ENCODE measurements around the gene SEMA6A. TPM values are rescaled to one million over a fixed set of nuclear protein-coding genes. Genes with fewer than 3 reads are reported as not detected.
A peak's percentile ranks its signal among the peaks of the same experiment; 100 is the strongest.

SEMA6A gene
- total and polyA plus RNA-seq, 2 of the 13 experiments (the other 11 are each of a cell fraction or from before 2014, with no cell fraction given) = 5.1 to 6.5 TPM

DNA sequence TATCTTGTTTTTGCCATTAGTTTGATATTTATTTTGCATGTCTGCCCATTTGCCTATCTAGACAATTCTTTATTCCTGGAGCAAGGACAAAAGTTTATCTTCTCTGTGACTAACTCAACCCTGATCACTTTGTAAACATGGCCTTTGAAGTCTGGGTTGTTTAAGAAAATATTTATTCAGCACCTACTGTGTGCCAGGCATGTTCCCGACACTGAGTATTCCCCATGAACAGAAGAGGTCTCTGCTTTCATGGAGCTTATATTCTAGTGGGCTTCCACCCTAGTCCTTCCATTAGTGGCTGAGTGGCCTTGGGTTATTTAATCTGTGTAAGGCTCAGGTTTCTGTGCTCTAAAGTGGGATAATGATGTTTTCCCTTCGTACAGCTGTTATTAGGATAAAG is 49.7 kb downstream of the SEMA6A start:
- Histone ChIP-seq H3K36me3 (replicated peaks in 1 of 2; ENCODE audit: control insufficient read depth in 1 of 2, insufficient read depth in 2 of 2, low read length in 2 of 2) (no peaks in the 10 kb centered on the region), H3K79me2 (ENCODE audit: insufficient read depth, low read length) (peaks cover 45% of the 10 kb centered on the region), H3K4me1 (ENCODE audit: insufficient read depth, low read length) (peaks cover 65% of the 10 kb centered on the region), H2AFZ (ENCODE audit: low read length) (no peak overlapping the region), H3K4me2 (ENCODE audit: low read depth, low read length) (no peak overlapping the region), H3K9me3 (ENCODE audit: low read length) (no peaks in the 10 kb centered on the region), H3K27ac (ENCODE audit: extremely low read length, insufficient read depth, low read length) (no peak overlapping the region), H3K27me3 (ENCODE audit: control insufficient read depth in 1 of 2, insufficient read depth in 2 of 2, low read length in 2 of 2) (no peaks in the 10 kb centered on the region), H3K4me3 (replicated peaks in 1 of 3; ENCODE audit: insufficient read depth in 1 of 3, low read depth in 2 of 3, low read length in 3 of 3) (no peak overlapping the region), H4K20me1 (ENCODE audit: insufficient read depth, low read length) (no peaks in the 10 kb centered on the region), H3K9ac (ENCODE audit: insufficient read depth, low read depth, low read length) (no peak overlapping the region)
- BruUV-seq (replicated peaks) = no TSS peak
- ATAC-seq = peak; percentile 55
- intact Hi-C loops (cut with micrococcal nuclease; ENCODE audit: unreplicated experiment) (no loop called here), in situ Hi-C loops (cut with HindIII; ENCODE audit: extremely low pct_ligation_motif_present, low pct_unique_long_range_greater_than_20kb) (no loop called here)
- ChIA-PET CTCF (ENCODE audit: low intra/inter-chr PET ratio, low total read pairs) (no interaction called here), POLR2A (no interaction called here)
- DNase-seq (ENCODE audit: low spot score) = peak; percentile 76
- 44% methylated on average over 2 of the region's 2 CpGs for WGBS (ENCODE audit: low lambda C conversion rate)
- no peak for FAIRE-seq
- TF ChIP-seq, protein P1, sequence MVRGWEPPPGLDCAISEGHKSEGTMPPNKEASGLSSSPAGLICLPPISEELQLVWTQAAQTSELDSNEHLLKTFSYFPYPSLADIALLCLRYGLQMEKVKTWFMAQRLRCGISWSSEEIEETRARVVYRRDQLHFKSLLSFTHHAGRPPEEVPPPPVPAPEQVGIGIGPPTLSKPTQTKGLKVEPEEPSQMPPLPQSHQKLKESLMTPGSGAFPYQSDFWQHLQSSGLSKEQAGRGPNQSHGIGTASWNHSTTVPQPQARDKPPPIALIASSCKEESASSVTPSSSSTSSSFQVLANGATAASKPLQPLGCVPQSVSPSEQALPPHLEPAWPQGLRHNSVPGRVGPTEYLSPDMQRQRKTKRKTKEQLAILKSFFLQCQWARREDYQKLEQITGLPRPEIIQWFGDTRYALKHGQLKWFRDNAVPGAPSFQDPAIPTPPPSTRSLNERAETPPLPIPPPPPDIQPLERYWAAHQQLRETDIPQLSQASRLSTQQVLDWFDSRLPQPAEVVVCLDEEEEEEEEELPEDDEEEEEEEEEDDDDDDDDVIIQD (CRISPR knock-in tag; IDR thresholded peaks at IDR 0.05; ENCODE audit: low read depth) = peak; percentile 97
- TF ChIP-seq, protein P2, sequence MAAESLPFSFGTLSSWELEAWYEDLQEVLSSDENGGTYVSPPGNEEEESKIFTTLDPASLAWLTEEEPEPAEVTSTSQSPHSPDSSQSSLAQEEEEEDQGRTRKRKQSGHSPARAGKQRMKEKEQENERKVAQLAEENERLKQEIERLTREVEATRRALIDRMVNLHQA (CRISPR knock-in tag; IDR thresholded peaks at IDR 0.05) = no peak
- TF ChIP-seq TCF7 (IDR thresholded peaks at IDR 0.05; ENCODE audit: low read depth) (peak; percentile 83), RNF2 (conservative IDR thresholded peaks at IDR 0.05; ENCODE audit: low read depth) (no peak), ZNF878 (CRISPR knock-in tag; IDR thresholded peaks at IDR 0.05) (no peak), BCL6 (CRISPR knock-in tag; IDR thresholded peaks at IDR 0.05) (peak; percentile 90), RCOR2 (CRISPR knock-in tag; IDR thresholded peaks at IDR 0.05) (peak; percentile 97), ZKSCAN1 (IDR thresholded peaks at IDR 0.05; ENCODE audit: low read length) (peak; percentile 100), EP300 (IDR thresholded peaks at IDR 0.05; ENCODE audit: low read depth in 2 of 2, low read length in 2 of 2) (peak in 1 of 2 experiments; percentile 87; a peak in 2 of 4 replicates), EP300 (CRISPR knock-in tag; IDR thresholded peaks at IDR 0.05; ENCODE audit: borderline replicate concordance) (peak; percentile 83; the same call in 1 of the 2 replicates)
- TF ChIP-seq, protein P3, sequence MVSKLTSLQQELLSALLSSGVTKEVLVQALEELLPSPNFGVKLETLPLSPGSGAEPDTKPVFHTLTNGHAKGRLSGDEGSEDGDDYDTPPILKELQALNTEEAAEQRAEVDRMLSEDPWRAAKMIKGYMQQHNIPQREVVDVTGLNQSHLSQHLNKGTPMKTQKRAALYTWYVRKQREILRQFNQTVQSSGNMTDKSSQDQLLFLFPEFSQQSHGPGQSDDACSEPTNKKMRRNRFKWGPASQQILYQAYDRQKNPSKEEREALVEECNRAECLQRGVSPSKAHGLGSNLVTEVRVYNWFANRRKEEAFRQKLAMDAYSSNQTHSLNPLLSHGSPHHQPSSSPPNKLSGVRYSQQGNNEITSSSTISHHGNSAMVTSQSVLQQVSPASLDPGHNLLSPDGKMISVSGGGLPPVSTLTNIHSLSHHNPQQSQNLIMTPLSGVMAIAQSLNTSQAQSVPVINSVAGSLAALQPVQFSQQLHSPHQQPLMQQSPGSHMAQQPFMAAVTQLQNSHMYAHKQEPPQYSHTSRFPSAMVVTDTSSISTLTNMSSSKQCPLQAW (CRISPR knock-in tag; IDR thresholded peaks at IDR 0.05) = peak; percentile 34; the same call in 1 of the 2 replicates
- TF ChIP-seq, protein P4, sequence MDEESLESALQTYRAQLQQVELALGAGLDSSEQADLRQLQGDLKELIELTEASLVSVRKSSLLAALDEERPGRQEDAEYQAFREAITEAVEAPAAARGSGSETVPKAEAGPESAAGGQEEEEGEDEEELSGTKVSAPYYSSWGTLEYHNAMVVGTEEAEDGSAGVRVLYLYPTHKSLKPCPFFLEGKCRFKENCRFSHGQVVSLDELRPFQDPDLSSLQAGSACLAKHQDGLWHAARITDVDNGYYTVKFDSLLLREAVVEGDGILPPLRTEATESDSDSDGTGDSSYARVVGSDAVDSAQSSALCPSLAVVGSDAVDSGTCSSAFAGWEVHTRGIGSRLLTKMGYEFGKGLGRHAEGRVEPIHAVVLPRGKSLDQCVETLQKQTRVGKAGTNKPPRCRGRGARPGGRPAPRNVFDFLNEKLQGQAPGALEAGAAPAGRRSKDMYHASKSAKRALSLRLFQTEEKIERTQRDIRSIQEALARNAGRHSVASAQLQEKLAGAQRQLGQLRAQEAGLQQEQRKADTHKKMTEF (CRISPR knock-in tag; IDR thresholded peaks at IDR 0.05) = peak; percentile 60
- TF ChIP-seq, protein P5, sequence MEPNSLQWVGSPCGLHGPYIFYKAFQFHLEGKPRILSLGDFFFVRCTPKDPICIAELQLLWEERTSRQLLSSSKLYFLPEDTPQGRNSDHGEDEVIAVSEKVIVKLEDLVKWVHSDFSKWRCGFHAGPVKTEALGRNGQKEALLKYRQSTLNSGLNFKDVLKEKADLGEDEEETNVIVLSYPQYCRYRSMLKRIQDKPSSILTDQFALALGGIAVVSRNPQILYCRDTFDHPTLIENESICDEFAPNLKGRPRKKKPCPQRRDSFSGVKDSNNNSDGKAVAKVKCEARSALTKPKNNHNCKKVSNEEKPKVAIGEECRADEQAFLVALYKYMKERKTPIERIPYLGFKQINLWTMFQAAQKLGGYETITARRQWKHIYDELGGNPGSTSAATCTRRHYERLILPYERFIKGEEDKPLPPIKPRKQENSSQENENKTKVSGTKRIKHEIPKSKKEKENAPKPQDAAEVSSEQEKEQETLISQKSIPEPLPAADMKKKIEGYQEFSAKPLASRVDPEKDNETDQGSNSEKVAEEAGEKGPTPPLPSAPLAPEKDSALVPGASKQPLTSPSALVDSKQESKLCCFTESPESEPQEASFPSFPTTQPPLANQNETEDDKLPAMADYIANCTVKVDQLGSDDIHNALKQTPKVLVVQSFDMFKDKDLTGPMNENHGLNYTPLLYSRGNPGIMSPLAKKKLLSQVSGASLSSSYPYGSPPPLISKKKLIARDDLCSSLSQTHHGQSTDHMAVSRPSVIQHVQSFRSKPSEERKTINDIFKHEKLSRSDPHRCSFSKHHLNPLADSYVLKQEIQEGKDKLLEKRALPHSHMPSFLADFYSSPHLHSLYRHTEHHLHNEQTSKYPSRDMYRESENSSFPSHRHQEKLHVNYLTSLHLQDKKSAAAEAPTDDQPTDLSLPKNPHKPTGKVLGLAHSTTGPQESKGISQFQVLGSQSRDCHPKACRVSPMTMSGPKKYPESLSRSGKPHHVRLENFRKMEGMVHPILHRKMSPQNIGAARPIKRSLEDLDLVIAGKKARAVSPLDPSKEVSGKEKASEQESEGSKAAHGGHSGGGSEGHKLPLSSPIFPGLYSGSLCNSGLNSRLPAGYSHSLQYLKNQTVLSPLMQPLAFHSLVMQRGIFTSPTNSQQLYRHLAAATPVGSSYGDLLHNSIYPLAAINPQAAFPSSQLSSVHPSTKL (CRISPR knock-in tag; IDR thresholded peaks at IDR 0.05) = peak; percentile 89
- TF ChIP-seq, protein P6, sequence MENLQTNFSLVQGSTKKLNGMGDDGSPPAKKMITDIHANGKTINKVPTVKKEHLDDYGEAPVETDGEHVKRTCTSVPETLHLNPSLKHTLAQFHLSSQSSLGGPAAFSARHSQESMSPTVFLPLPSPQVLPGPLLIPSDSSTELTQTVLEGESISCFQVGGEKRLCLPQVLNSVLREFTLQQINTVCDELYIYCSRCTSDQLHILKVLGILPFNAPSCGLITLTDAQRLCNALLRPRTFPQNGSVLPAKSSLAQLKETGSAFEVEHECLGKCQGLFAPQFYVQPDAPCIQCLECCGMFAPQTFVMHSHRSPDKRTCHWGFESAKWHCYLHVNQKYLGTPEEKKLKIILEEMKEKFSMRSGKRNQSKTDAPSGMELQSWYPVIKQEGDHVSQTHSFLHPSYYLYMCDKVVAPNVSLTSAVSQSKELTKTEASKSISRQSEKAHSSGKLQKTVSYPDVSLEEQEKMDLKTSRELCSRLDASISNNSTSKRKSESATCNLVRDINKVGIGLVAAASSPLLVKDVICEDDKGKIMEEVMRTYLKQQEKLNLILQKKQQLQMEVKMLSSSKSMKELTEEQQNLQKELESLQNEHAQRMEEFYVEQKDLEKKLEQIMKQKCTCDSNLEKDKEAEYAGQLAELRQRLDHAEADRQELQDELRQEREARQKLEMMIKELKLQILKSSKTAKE (CRISPR knock-in tag; IDR thresholded peaks at IDR 0.05; ENCODE audit: borderline replicate concordance) = peak; percentile 49; the same call in 1 of the 2 replicates

All from HepG2 (cell line).